Inflammatory macrophage treated with lipopolysaccharide for 1 hour (primary cell): ENCODE results near the gene DISP1.

Experiments
- DNase-seq, 2 donors: peaks; one replicate each; pipeline ENCODE4 v3.0.0-alpha.2; 2020 to 2022

The DISP1 gene, protein sequence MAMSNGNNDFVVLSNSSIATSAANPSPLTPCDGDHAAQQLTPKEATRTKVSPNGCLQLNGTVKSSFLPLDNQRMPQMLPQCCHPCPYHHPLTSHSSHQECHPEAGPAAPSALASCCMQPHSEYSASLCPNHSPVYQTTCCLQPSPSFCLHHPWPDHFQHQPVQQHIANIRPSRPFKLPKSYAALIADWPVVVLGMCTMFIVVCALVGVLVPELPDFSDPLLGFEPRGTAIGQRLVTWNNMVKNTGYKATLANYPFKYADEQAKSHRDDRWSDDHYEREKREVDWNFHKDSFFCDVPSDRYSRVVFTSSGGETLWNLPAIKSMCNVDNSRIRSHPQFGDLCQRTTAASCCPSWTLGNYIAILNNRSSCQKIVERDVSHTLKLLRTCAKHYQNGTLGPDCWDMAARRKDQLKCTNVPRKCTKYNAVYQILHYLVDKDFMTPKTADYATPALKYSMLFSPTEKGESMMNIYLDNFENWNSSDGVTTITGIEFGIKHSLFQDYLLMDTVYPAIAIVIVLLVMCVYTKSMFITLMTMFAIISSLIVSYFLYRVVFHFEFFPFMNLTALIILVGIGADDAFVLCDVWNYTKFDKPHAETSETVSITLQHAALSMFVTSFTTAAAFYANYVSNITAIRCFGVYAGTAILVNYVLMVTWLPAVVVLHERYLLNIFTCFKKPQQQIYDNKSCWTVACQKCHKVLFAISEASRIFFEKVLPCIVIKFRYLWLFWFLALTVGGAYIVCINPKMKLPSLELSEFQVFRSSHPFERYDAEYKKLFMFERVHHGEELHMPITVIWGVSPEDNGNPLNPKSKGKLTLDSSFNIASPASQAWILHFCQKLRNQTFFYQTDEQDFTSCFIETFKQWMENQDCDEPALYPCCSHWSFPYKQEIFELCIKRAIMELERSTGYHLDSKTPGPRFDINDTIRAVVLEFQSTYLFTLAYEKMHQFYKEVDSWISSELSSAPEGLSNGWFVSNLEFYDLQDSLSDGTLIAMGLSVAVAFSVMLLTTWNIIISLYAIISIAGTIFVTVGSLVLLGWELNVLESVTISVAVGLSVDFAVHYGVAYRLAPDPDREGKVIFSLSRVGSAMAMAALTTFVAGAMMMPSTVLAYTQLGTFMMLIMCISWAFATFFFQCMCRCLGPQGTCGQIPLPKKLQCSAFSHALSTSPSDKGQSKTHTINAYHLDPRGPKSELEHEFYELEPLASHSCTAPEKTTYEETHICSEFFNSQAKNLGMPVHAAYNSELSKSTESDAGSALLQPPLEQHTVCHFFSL (N-terminal part only)

DNA sequence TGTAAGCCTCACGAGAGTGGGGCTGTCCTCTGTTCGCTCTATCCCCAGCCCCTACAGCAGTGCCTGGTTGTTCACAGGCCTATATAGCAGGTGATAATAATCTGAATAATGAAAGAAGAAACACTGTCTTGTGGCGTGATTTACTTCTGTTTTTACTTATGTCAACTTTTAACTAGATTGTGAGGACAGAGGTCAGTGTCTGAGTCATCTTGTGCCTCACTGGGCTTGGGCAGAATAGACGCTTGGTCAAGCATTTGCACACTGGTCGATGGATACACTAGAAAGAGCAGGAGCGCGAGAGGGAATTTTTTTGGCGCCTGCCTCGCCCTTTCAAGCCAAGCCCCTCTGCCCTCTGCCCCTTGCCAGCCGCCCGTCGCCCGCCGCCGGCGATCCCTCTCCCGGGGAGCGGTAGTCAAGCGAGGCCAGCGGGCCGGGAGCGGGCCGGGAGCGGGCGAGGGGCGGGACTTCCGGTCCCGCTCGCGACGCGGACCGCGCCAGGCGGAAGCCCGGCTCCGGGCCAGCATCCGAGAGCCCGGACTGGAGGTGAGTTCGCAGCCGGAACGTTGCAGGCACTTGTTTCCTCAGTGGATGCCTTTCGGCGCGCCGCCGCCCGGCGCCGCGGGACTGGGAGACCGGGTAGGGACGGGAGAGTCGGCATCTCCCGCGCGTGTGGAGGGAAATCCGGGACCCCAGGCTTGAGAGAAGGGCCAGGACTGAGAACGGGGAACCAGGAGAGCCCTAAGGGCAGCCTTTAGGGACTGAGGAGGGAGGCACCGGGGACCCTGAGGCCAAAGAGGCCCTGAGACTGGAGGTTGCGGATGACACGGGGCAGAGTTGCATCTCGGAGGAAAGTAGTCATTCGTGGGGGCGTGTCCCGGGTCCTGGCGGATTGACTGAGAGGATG lies at the start of gene DISP1:
Gene DISP1, plus strand, starts transcription at position 504 of the 904 bp plus-strand sequence. CDS start 127,785 bp downstream, outside the sequence.
- DNase-seq: peak; percentile 73 to 78

DNA sequence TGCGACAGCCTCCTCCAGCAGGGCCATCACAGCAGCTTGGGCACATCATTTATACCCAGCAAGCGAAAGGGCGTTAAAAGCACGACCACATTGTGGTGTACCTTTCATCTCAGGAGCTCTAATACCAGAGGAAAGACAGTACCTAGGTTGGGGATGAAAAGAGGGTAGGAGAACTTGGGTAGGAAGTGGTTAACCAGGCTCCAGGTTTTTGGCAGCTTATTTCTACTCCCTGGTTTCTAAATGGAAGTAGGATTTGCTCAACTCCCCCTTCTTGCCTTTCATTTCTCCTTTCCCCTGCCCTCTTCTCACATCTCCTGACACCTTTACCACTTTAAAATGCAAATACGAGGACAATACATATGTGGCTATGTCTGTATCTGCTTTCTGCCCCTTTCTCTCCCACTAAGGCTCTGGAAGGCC lies 47.7 kb upstream of the DISP1 start:
- no peak for DNase-seq

DNA sequence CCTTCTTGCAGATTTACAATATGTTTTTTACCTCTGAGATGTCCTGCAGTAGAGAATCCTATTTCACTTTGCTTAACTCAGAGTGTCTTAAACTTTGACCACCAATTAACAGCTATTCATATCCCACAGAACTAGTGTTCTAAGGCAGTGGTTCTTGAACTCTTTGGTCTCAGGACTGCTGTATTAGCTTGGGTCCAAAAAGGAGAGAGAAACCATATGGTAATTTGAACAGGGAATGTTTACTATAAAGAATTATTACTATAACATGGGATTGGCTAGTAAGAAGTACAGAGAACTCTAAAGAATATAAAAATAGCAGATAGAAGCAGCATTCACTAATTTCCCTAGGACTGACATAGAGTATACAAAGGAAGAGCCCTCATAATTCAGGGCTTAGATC lies 46.2 kb upstream of the DISP1 start:
- DNase-seq: no peak

DNA sequence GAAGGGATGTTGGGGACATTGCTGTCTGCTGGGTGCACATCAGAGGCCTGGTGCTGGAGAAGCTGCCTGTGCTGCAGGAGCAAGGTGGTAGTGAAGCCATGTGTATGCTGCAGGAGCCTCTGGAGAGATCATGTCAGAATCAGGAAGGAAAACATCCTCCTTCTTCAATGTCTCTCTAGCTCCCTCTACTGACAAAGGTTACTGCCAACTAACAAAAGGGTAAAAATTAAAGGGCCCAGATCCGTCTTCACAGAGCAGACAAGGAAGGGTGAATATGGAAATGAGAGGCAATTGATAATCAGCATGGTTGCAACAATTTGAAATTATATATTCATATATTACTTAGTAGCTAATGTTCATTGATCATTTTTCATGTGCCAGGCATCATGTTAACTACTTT lies 45.7 kb upstream of the DISP1 start:
- DNase-seq: peak in 1 of 2 donors; percentile 23

DNA sequence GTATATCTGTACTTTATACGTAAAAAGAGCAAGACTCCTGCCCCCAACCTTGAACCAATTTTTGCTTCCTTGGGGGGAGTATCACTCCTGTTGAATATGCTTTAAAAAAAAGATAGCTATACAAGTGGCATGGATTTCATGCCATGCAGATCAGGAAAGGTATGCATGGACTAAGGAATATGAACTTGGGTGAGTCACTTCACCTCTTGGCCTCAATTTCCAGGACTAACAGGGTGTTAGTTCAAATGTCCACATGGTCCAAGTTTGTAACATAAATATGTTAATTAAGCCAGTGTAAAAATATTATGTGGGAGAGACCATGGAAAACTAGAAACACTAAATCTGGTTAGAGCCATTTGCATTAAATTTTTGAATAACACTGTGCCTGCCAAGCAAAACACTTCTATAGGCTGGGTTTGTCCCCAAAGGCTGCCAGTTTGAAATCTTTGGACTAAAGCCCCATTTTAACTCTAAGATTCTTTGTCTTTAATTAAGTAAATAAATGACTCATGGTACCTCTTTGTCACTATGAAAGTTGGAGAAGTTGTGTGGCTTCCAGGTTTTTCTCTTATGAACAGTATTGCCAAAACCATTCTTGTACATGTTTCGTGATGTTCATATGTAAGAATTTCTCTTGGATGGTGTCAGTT lies 44.7 kb upstream of the DISP1 start:
- no peak for DNase-seq

DNA sequence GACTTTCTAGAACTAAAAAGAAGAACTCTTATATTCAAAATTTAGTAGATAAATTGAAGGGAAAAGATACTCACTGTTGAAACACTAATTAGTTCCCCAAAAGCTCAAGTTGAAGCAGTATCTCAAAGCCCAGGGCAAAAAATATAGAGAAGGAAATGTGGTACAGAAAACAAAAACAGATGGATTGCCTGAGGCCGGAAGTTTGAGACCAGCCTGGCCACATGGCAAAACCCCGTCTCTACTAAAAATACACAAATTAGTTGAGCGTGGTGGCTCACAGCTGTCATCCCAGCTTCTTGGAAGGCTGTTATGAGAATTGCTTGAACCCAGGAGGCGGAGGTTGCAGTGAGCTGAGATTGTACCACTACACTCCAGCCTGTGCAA lies 41.9 kb upstream of the DISP1 start:
- peak in 1 of 2 donors; percentile 31 for DNase-seq

DNA sequence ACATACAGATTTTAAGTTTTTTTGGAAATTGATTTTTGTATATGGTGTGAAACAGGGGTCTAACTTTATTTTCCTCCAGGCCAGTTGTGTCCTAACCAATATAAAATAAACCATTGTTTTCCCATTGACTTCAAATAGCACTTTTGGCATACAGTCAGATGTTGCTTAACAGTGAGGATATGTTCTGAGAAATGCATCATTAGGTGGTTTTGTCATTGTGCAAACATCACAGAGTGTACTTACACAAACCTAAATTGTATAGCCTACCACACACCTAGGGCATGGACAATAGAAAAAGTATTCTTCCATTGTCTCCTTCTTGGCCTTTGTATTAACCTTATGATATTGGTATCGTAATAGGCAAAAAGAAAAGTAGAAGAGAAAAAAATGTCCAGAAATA lies 37.4 kb upstream of the DISP1 start:
- no peak for DNase-seq

DNA sequence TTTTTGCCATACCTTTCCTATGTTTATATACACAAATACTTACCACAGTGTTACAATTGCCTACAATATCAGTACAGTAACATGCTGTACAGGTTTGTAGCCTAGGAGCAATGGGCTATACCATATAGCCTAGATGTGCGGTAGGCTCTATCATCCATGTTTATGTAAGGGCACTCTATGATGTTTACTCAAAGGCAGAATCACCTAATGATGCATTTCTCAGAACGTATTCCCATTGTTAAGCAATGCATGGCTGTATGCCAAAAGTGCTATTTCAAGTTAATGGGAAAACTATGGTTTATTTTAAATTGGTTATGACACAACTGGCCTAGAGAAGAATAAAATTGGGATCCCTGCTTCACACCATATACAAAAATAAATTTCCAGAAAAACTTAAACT lies 36.9 kb upstream of the DISP1 start:
- DNase-seq: no peak

DNA sequence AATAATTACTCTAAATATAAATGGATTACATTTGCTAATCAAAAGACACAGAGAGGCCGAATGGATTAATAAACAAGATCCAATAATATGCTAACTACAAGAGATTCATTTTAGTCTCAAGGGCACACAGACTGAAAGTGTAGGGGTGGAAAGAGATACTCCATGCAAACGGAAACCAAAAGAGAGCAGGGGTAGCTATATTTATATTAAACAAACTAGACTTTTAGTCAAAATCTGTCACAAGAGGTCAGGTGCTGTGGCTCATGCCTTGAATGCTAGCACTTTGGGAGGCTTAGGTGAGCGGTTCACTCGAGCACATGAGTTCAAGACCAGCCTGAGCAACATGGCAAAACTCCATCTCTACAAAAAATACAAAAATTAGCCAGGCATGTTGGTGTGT lies 33.6 kb upstream of the DISP1 start:
- no peak for DNase-seq

DNA sequence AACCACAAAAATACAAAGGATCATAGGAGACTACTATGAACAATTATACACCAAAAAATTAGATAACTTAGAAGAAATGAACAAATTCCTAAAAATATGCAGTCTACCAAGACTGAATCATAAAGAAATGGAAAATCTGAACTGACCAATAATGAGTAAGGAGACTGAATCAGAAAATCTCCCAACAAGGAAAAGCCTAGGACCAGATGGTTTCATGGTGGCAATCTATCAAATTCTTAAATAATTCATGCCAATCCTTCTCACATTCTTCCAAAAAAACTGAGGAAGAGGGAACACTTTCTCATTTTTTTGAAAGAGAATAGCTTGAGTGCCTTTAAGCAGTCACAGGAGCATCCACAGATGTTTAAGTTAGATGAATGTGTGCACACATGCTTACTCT lies 31.8 kb upstream of the DISP1 start:
- no peak for DNase-seq

DNA sequence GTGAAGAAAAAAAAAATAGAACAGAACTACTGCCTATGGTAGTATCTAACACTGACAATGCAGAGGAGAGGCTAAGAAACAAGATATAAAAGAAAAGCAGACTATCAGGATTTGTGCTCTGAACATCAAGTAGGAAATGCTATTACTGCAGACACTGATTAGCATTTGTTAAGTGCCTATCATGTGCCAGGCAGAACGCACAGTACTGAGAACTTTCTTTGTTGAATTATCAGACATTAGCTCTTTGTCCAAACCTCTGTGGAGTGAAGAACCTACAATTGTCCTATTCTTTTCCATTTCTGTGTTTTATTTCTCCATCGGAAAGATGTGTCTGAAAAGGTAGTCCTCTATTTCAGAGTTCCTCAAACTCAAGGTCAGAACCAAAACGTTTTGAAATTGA lies 30.5 kb upstream of the DISP1 start:
- DNase-seq: no peak

DNA sequence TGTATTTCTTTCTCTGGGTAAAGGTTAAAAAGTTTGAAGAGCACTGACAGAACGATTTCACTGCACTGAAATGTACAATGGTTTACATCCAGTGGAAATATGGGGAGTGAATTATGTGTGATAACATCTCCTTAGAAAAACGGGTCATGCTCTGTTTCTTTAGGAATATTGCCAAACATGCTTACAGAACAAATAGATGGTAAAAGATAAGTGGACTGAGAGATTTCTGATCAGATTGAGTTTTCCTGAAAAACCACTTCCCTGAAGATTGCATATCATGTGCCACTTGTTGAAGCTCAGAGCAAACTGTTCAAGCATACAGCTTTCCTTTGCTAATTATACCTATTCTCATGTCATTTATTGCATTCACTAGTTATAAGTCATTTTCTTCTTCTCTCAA lies 29.9 kb upstream of the DISP1 start:
- DNase-seq: no peak

DNA sequence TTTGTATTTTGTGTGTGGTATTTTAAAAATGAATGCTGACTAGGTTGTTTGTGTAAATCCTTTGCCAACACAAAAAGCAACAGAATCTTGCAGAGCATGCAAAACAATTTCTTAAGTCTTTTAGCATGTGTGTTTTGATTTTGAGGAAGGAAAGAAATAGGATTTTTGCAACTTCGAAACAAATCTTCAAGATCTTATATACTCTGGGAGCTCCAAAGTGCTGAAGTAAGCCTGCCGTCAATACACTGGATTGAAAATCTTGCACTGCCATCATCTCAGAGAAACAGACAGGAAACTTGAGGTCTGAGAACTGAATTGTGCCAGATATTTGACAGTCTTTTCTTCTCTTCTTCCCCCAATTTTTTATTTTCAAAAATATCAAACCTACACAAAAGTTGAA lies 29.3 kb upstream of the DISP1 start:
- no peak for DNase-seq

DNA sequence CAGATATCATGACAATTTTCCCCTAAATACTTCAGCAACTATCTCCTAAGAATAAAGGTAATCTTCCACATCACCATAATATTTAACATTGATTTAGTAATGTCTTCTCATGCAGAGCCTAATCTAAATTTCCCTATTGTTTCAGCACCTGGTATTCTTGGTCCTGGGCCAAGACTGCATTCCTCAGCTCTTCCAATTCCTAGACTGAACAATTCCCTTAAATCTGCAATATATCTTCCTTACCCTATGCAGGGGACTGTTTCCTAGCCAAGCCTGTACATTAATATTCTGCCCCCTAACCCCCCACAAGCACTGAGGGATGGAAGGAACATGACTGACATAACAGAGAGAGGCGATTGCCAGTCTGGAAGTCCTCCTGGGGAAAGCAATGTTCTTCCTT lies 28.7 kb upstream of the DISP1 start:
- no peak for DNase-seq

DNA sequence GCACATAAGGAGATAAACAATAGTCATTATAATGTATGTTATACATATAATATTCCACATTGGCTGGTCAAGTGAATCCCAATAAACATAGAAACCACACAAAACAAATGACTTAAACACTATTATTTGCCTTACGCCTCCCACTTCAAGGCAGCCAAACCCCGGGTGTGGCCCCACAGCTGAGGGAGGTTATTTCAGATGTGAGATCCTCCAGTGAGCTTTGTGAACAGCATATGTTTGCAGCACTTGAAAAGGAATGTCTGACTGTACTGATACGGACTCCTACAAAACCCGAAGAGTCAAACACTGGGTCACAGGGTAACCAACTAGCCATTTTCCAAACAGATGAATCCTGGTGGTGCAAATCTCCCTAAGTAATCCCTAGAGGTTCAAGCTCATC lies 27.1 kb upstream of the DISP1 start:
- DNase-seq: no peak

DNA sequence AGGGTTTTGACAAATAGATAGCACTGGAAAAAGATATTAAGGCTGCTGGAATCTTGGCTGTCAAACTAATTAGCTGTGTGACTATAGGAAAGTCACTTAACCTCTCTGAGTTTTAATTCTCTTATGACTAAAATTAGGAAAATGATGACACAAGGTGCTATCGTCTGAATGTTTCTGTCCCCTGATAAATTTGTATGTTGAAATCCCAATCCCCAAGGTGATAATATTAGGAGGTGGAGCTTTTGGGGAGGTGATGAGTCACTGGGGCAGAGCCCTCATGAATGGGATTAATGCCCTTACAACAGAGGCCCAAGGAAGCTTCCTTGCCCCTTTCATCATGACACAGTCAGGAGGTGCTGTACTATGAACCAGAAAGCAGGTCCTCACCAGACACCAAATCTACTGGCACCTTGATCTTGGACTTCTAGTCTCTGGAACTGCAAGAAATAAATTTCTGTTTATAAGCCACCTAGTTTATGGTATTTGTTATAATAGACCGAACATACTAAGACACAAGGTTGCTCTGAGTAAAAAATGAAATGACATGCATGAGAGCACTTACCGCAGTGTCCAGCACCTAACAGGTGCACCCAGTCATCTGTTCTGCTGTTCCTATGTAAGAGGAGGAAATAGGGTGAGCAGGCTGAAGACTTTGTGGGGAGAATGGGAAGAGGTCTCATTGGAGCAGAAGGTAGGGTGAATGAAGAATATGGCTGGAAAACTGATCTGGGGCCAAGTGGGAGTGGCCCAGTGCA lies 26.3 kb upstream of the DISP1 start:
- no peak for DNase-seq

DNA sequence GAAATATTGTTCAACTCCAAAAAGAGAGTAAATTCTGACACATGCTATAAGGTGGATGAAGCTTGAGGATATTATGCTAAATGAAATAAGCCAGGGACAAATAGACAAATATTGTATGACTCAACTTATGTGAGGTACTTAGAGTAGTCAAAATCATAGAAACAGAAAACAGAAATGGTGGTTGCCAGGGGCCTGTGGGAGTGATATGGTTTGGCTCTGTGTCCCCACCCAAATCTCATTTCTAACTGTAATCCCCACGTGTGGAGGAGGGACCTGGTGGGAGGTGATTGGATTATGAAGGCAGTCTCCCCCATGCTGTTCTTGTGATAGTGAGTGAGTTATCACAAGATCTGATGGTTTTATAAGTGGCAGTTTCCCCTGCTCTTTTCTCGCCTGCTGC lies 24.7 kb upstream of the DISP1 start:
- DNase-seq: no peak

DNA sequence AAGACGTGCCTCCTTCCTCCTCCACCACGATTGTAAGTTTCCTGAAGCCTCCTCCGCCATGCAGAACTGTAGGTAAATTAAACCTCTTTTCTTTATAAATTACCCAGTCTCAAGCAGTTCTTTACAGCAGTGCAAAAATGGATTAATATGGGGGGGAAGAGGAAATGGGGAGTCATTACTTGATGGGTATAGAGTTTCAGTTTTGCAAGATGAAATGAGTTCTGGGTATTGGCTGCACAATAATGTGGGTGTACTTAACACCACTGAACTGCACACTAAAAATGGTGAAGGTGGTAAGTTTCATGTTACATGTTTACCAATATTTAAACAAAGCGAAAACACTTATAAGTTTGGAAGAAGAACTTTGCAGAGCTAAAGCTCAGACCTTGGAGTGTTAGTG lies 24.3 kb upstream of the DISP1 start:
- DNase-seq: no peak

DNA sequence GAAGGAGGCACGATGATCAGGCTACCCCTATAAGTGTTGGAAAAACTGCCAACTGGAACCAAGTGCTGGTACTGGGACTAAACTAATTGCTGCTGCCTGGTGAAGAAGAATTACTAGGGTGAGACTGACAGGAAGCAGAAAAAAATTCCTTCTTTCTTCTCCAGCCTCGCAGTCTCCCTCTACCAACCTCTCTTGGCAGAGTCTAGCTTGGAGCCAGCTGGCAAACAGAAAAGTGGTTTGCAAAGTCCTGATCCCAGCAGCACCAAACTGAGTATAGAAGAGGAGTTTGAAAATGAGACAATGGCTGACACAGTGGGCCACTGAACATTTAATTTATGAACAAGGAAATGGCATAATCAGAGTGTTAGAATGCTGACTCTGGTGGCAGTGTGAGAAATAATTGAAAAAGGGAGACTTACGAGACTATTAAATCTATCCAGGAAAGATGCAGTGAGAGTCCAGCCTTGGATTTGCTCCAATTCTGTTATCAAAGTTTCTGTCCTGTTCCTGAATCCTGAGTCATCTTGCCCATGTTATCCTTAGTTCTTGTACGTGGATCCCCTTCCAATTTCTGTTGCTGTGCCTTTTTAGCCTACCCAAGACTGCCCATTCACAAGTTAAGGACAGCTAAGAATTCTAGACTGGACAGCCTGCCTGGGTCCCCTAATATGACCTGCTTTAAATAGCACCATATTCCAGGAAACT lies 23.7 kb upstream of the DISP1 start:
- no peak for DNase-seq

DNA sequence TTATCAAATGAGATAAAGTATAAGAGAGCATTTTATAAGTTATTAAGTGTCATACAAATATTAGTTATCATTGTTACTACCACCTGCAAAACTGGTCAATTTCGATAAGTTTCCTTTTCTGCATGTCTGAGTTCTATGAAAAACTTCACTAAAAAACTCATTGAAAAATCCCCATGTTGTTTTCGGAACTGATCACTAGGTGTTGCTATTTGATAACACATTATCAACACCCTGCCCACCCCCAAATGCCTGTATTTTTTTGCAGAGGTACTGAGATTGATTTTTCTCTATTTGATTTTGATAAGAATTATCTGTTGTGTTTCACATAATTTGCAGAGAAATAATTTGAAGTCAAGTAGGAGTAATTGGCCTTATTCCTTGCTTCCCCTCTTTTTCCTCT lies 22.1 kb upstream of the DISP1 start:
- DNase-seq: peak in 1 of 2 donors; percentile 14
